Measurements from ENCODE around the gene GAD2.

The GAD2 gene

GRCh38 chr10:26216585-26217395 is at the start of gene GAD2:
Gene GAD2 (plus strand): TSS chr10:26216774. CDS start chr10:26216810, 36 bp downstream.
- H3K4me3 Mint-ChIP-seq: peak within 1 kb of the TSS; percentile 64

GRCh38 chr10:26169466-26169865 is 47.1 kb upstream of the GAD2 start:
- H3K27me3 Mint-ChIP-seq: peaks cover 49% of the 10 kb centered on the region
- no peaks in the 10 kb centered on the region for H3K9me3 Mint-ChIP-seq
- no peaks in the 10 kb centered on the region for H3K36me3 Mint-ChIP-seq (ENCODE audit: insufficient read depth)
- H3K4me1 Mint-ChIP-seq: no peaks in the 10 kb centered on the region
- no peak overlapping the region for H3K4me3 Mint-ChIP-seq
- ATAC-seq (replicated peaks; ENCODE audit: extremely low read depth, poor library complexity, severe bottlenecking) (no peak), DNase-seq (ENCODE audit: low spot score in 2 of 2) (no peak)
- no peak overlapping the region for H3K27ac Mint-ChIP-seq (ENCODE audit: low read depth)

More at GRCh38 chr10:26216585-26217395, at the start of gene GAD2:
- no peak for DNase-seq (ENCODE audit: low spot score in 2 of 2)
- Mint-ChIP-seq H3K4me1 (peaks cover 22% of the 10 kb centered on the region), H3K9me3 (no peaks in the 10 kb centered on the region), H3K36me3 (ENCODE audit: insufficient read depth) (peaks cover 1% of the 10 kb centered on the region), H3K27ac (ENCODE audit: low read depth) (no peak within 1 kb of the TSS), H3K27me3 (peaks cover 95% of the 10 kb centered on the region)
- ATAC-seq (replicated peaks; ENCODE audit: extremely low read depth, poor library complexity, severe bottlenecking): no peak

GRCh38 chr10:26172131-26172530 is 44.4 kb upstream of the GAD2 start:
- no peak for ATAC-seq (replicated peaks; ENCODE audit: extremely low read depth, poor library complexity, severe bottlenecking)
- H3K4me3 Mint-ChIP-seq: no peak overlapping the region
- H3K27me3 Mint-ChIP-seq: peaks cover 43% of the 10 kb centered on the region
- no peaks in the 10 kb centered on the region for H3K9me3 Mint-ChIP-seq
- H3K4me1 Mint-ChIP-seq: no peaks in the 10 kb centered on the region
- no peak overlapping the region for H3K27ac Mint-ChIP-seq (ENCODE audit: low read depth)
- H3K36me3 Mint-ChIP-seq (ENCODE audit: insufficient read depth): no peaks in the 10 kb centered on the region
- DNase-seq (ENCODE audit: low spot score in 2 of 2): no peak

GRCh38 chr10:26173837-26174236 is 42.7 kb upstream of the GAD2 start:
- Mint-ChIP-seq H3K4me1 (no peaks in the 10 kb centered on the region), H3K9me3 (no peaks in the 10 kb centered on the region), H3K27me3 (peaks cover 54% of the 10 kb centered on the region), H3K4me3 (no peak overlapping the region), H3K36me3 (ENCODE audit: insufficient read depth) (no peaks in the 10 kb centered on the region), H3K27ac (ENCODE audit: low read depth) (no peak overlapping the region)
- DNase-seq (ENCODE audit: low spot score in 2 of 2) (no peak), ATAC-seq (replicated peaks; ENCODE audit: extremely low read depth, poor library complexity, severe bottlenecking) (no peak)

- Mint-ChIP-seq H3K36me3 (ENCODE audit: insufficient read depth) (no peaks in the 10 kb centered on the region), H3K4me3 (no peak overlapping the region), H3K4me1 (no peaks in the 10 kb centered on the region), H3K27ac (ENCODE audit: low read depth) (no peak overlapping the region), H3K27me3 (peaks cover 40% of the 10 kb centered on the region), H3K9me3 (no peaks in the 10 kb centered on the region)
- ATAC-seq (replicated peaks; ENCODE audit: extremely low read depth, poor library complexity, severe bottlenecking) (no peak), DNase-seq (ENCODE audit: low spot score in 2 of 2) (no peak)
These were observed 39.2 kb upstream of the GAD2 start for GRCh38 chr10:26177341-26177740.

- Mint-ChIP-seq H3K36me3 (ENCODE audit: insufficient read depth) (no peaks in the 10 kb centered on the region), H3K27me3 (peaks cover 19% of the 10 kb centered on the region), H3K4me1 (no peaks in the 10 kb centered on the region), H3K4me3 (no peak overlapping the region), H3K27ac (ENCODE audit: low read depth) (no peak overlapping the region), H3K9me3 (no peaks in the 10 kb centered on the region)
- ATAC-seq (replicated peaks; ENCODE audit: extremely low read depth, poor library complexity, severe bottlenecking): no peak
- no peak for DNase-seq (ENCODE audit: low spot score in 2 of 2)
These were observed 22.3 kb upstream of the GAD2 start for GRCh38 chr10:26194275-26194674.

- H3K27ac Mint-ChIP-seq (ENCODE audit: low read depth): no peak overlapping the region
- DNase-seq (ENCODE audit: low spot score in 2 of 2) (no peak), ATAC-seq (replicated peaks; ENCODE audit: extremely low read depth, poor library complexity, severe bottlenecking) (no peak)
- no peaks in the 10 kb centered on the region for H3K4me1 Mint-ChIP-seq
- peaks cover 12% of the 10 kb centered on the region for H3K27me3 Mint-ChIP-seq
- no peaks in the 10 kb centered on the region for H3K36me3 Mint-ChIP-seq (ENCODE audit: insufficient read depth)
- no peaks in the 10 kb centered on the region for H3K9me3 Mint-ChIP-seq
- no peak overlapping the region for H3K4me3 Mint-ChIP-seq
These were observed 19.3 kb upstream of the GAD2 start for GRCh38 chr10:26197248-26197647.

GRCh38 chr10:26198119-26198518 is 18.5 kb upstream of the GAD2 start:
- H3K27me3 Mint-ChIP-seq: peaks cover 13% of the 10 kb centered on the region
- no peaks in the 10 kb centered on the region for H3K4me1 Mint-ChIP-seq
- H3K36me3 Mint-ChIP-seq (ENCODE audit: insufficient read depth): no peaks in the 10 kb centered on the region
- no peak for DNase-seq (ENCODE audit: low spot score in 2 of 2)
- ATAC-seq (replicated peaks; ENCODE audit: extremely low read depth, poor library complexity, severe bottlenecking): no peak
- H3K9me3 Mint-ChIP-seq: no peaks in the 10 kb centered on the region
- no peak overlapping the region for H3K27ac Mint-ChIP-seq (ENCODE audit: low read depth)
- H3K4me3 Mint-ChIP-seq: no peak overlapping the region

GRCh38 chr10:26199841-26200240 is 16.7 kb upstream of the GAD2 start:
- H3K4me3 Mint-ChIP-seq: no peak overlapping the region
- H3K4me1 Mint-ChIP-seq: no peaks in the 10 kb centered on the region
- H3K9me3 Mint-ChIP-seq: no peaks in the 10 kb centered on the region
- H3K27ac Mint-ChIP-seq (ENCODE audit: low read depth): no peak overlapping the region
- DNase-seq (ENCODE audit: low spot score in 2 of 2): no peak
- peaks cover 13% of the 10 kb centered on the region for H3K27me3 Mint-ChIP-seq
- H3K36me3 Mint-ChIP-seq (ENCODE audit: insufficient read depth): no peaks in the 10 kb centered on the region
- ATAC-seq (replicated peaks; ENCODE audit: extremely low read depth, poor library complexity, severe bottlenecking): no peak

GRCh38 chr10:26205223-26205622 is 11.4 kb upstream of the GAD2 start:
- no peaks in the 10 kb centered on the region for H3K36me3 Mint-ChIP-seq (ENCODE audit: insufficient read depth)
- no peaks in the 10 kb centered on the region for H3K4me1 Mint-ChIP-seq
- no peak overlapping the region for H3K27ac Mint-ChIP-seq (ENCODE audit: low read depth)
- no peak overlapping the region for H3K4me3 Mint-ChIP-seq
- H3K9me3 Mint-ChIP-seq: no peaks in the 10 kb centered on the region
- ATAC-seq (replicated peaks; ENCODE audit: extremely low read depth, poor library complexity, severe bottlenecking) (no peak), DNase-seq (ENCODE audit: low spot score in 2 of 2) (no peak)
- peaks cover 6% of the 10 kb centered on the region for H3K27me3 Mint-ChIP-seq

- Mint-ChIP-seq H3K4me3 (no peak overlapping the region), H3K27me3 (peaks cover 54% of the 10 kb centered on the region), H3K27ac (ENCODE audit: low read depth) (no peak overlapping the region), H3K36me3 (ENCODE audit: insufficient read depth) (peaks cover under 1% of the 10 kb centered on the region), H3K4me1 (peaks cover 19% of the 10 kb centered on the region), H3K9me3 (no peaks in the 10 kb centered on the region)
- DNase-seq (ENCODE audit: low spot score in 2 of 2) (no peak), ATAC-seq (replicated peaks; ENCODE audit: extremely low read depth, poor library complexity, severe bottlenecking) (no peak)
These were observed 4.7 kb upstream of the GAD2 start for GRCh38 chr10:26211781-26212444.

- DNase-seq (ENCODE audit: low spot score in 2 of 2) (no peak), ATAC-seq (replicated peaks; ENCODE audit: extremely low read depth, poor library complexity, severe bottlenecking) (no peak)
- Mint-ChIP-seq H3K27ac (ENCODE audit: low read depth) (no peak overlapping the region), H3K36me3 (ENCODE audit: insufficient read depth) (peaks cover 1% of the 10 kb centered on the region), H3K4me1 (peaks cover 22% of the 10 kb centered on the region), H3K4me3 (no peak overlapping the region), H3K9me3 (no peaks in the 10 kb centered on the region), H3K27me3 (peaks cover 59% of the 10 kb centered on the region)
These were observed 4.1 kb upstream of the GAD2 start for GRCh38 chr10:26212511-26212910.

GRCh38 chr10:26213157-26213800 is 3.3 kb upstream of the GAD2 start:
- Mint-ChIP-seq H3K27ac (ENCODE audit: low read depth) (no peak overlapping the region), H3K9me3 (no peaks in the 10 kb centered on the region), H3K4me1 (peaks cover 22% of the 10 kb centered on the region), H3K4me3 (no peak overlapping the region), H3K36me3 (ENCODE audit: insufficient read depth) (peaks cover 1% of the 10 kb centered on the region), H3K27me3 (peaks cover 62% of the 10 kb centered on the region)
- DNase-seq (ENCODE audit: low spot score in 2 of 2): no peak
- no peak for ATAC-seq (replicated peaks; ENCODE audit: extremely low read depth, poor library complexity, severe bottlenecking)

Data from central memory CD8-positive, alpha-beta T cell (primary cell).